Adrenal gland (tissue), 12 donors: ENCODE results near the gene UBASH3B. TPM values are rescaled to one million over a fixed set of nuclear protein-coding genes. Genes with fewer than 3 reads are reported as not detected.

Experiments
- DNase-seq, 7 donors: peaks; one replicate each; pipeline ENCODE4 v3.0.0-alpha.2; 2019 to 2020
- H3K27ac ChIP-seq, 5 donors: fragments of 200-600 bp; sonication (generic) in 4 of 5; 1 replicate in 3 of 5; 2 replicates in 2 of 5; pipeline versions ENCODE4 v1.5.1 to v1.8.0; 2016 to 2020; ENCODE audit warnings: mild to moderate bottlenecking in 1 of 5
- H3K27me3 ChIP-seq: fragments of 200-600 bp; 2 replicates; pipeline ENCODE4 v1.8.0; 2021
- H3K36me3 ChIP-seq, 2 donors: fragments of 200-600 bp; replicated peaks in 1 of 2; 1 replicate in 1 of 2; 2 replicates in 1 of 2; pipeline versions ENCODE4 v1.5.1 to v1.8.0; 2018 to 2022
- H3K4me1 ChIP-seq, 2 donors: fragments of 200-600 bp; replicated peaks in 1 of 2; 1 replicate in 1 of 2; 2 replicates in 1 of 2; pipeline versions ENCODE4 v1.5.1 to v1.8.0; 2018 to 2021
- H3K4me3 ChIP-seq, 4 donors: fragments of 200-600 bp; sonication (generic) in 3 of 4; one replicate each; pipeline ENCODE4 v1.5.1; 2016 to 2018
- H3K9me3 ChIP-seq, 3 donors: fragments of 200-600 bp; sonication (generic) in 1 of 3; replicated peaks in 1 of 3; 1 replicate in 2 of 3; 2 replicates in 1 of 3; pipeline versions ENCODE4 v1.5.1 to v1.8.0; 2016 to 2021
- CTCF ChIP-seq, 6 experiments: fragments of 450-650 bp in 4 of 6; fragments of 200-600 bp in 2 of 6; sonication (generic) in 1 of 6; IDR thresholded peaks; 1 replicate in 5 of 6; 2 replicates in 1 of 6; pipeline versions ENCODE4 v1.5.1 to v1.8.0; 2016 to 2021; ENCODE audit warnings: antibody characterized with exemption in 6 of 6, mild to moderate bottlenecking in 2 of 6, moderate library complexity in 1 of 6
- POLR2A ChIP-seq, 2 donors: fragments of 450-650 bp; IDR thresholded peaks; one replicate each; pipeline ENCODE4 v1.6.1; 2017; ENCODE audit warnings: antibody characterized with exemption in 2 of 2, mild to moderate bottlenecking in 2 of 2, moderate library complexity in 1 of 2
- WGBS, 4 donors: extraction: QIAGEN DNeasy Blood & Tissue Kit in 2 of 4; methylation state at CpG; one replicate each; pipeline versions ENCODE4 v1.1.5 to v1.1.7; 2013 to 2017; 5-methylcytosine and 5-hydroxymethylcytosine counted together
- intact Hi-C, 2 donors: fragments of 100-400 bp; cut with DNase I; formaldehyde crosslinking; loops; one replicate each; pipeline versions ENCODE4 v1.14.1 to v1.15.0; 2022 to 2023
- polyA plus RNA-seq, 3 donors: library from polyadenylated mRNA; stranded (reverse); fragments of 200-250 nt in 2 of 3; fragments of 350-450 nt in 1 of 3; fragmentation: Illumina TruSeq in 1 of 3; extraction: RNeasy Lipid Tissue Mini Kit (QIAGEN cat#74804) in 1 of 3; gene quantifications; one replicate each; pipeline ENCODE4 v1.2.3, GENCODE V29; 2013 to 2014
- total RNA-seq, 9 donors: library from RNA; depleted of rRNA in 4 of 9; stranded (reverse); fragments of >200 nt in 4 of 9; fragments of 120-200 nt in 1 of 9; fragmentation: NEBNext Ultra II Directional in 1 of 9; extraction: Animal tissue kit (Norgen Biotek cat#: 25700) in 1 of 9; gene quantifications; one replicate each; pipeline versions ENCODE4 v1.1.0 to v1.2.4, GENCODE V29; 2013 to 2023
- donor health status: healthy with polysubstance abuse.
- donor health status: Bipolar disorder and iron deficiency.
- donor health status: DM: yes; HTN: yes; CAD: no.
- donor health status: DM: no; HTN: no; CAD: no.
- donor health status: DM: no; HTN: no; CAD: no.
- donor health status: DM: yes; HTN: yes; CAD: no.

UBASH3B gene
- total and polyA plus RNA-seq, 12 donors: 0.57 to 21.5 (median 5.6) TPM

GRCh38 chr11:122746050-122746478 is 90.5 kb downstream of the UBASH3B start:
- peak in 2 of 7 donors; percentile 25 to 53 for DNase-seq
- Histone ChIP-seq H3K4me3 (no peak overlapping the region), H3K36me3 (no peaks in the 10 kb centered on the region), H3K27me3 (no peaks in the 10 kb centered on the region), H3K4me1 (peaks cover 4 to 23% of the 10 kb centered on the region in 2 donors), H3K27ac (peak overlapping the region in 1 of 5 donors; percentile 35), H3K9me3 (no peaks in the 10 kb centered on the region)
- no peak for TF ChIP-seq CTCF (IDR thresholded peaks at IDR 0.05)
- no peak for TF ChIP-seq POLR2A (IDR thresholded peaks at IDR 0.05)
- intact Hi-C loops: no loop called here
- 72 to 81% (median 74%) methylated on average over 13 of the region's 13 CpGs for WGBS, 4 donors

GRCh38 chr11:122746611-122747244 is 91.2 kb downstream of the UBASH3B start:
- no peaks in the 10 kb centered on the region for H3K36me3 ChIP-seq
- WGBS, 4 donors: 61 to 71% (median 65%) methylated on average over 8 of the region's 8 CpGs
- H3K27ac ChIP-seq: peak overlapping the region in 2 of 5 donors; percentile 15 to 35
- intact Hi-C loops: no loop called here
- DNase-seq: no peak
- no peaks in the 10 kb centered on the region for H3K27me3 ChIP-seq
- H3K9me3 ChIP-seq: no peaks in the 10 kb centered on the region
- no peak overlapping the region for H3K4me3 ChIP-seq
- peaks cover 4 to 18% of the 10 kb centered on the region in 2 donors for H3K4me1 ChIP-seq
- TF ChIP-seq POLR2A (IDR thresholded peaks at IDR 0.05): no peak
- TF ChIP-seq CTCF (IDR thresholded peaks at IDR 0.05): no peak

GRCh38 chr11:122747351-122747781 is 91.8 kb downstream of the UBASH3B start:
- Histone ChIP-seq H3K9me3 (no peaks in the 10 kb centered on the region), H3K36me3 (no peaks in the 10 kb centered on the region), H3K27ac (no peak overlapping the region), H3K4me3 (no peak overlapping the region), H3K4me1 (peaks cover 4 to 18% of the 10 kb centered on the region in 2 donors), H3K27me3 (no peaks in the 10 kb centered on the region)
- WGBS, 4 donors: 49 to 64% (median 56%) methylated on average over 5 of the region's 5 CpGs
- intact Hi-C loops: no loop called here
- TF ChIP-seq POLR2A (IDR thresholded peaks at IDR 0.05) (no peak), CTCF (IDR thresholded peaks at IDR 0.05) (no peak)
- DNase-seq: no peak

- intact Hi-C loops: no loop called here
- no peaks in the 10 kb centered on the region for H3K27me3 ChIP-seq
- DNase-seq: peak in 6 of 7 donors; percentile 26 to 77 (median 54)
- peak overlapping the region in 2 of 5 donors; percentile 34 to 71 for H3K27ac ChIP-seq
- H3K4me1 ChIP-seq: peaks cover 0 to 6% of the 10 kb centered on the region in 2 donors
- no peak for TF ChIP-seq POLR2A (IDR thresholded peaks at IDR 0.05)
- TF ChIP-seq CTCF (IDR thresholded peaks at IDR 0.05): no peak
- 53 to 63% (median 56%) methylated on average over 5 of the region's 5 CpGs for WGBS, 4 donors
- H3K4me3 ChIP-seq: no peak overlapping the region
- H3K36me3 ChIP-seq: no peaks in the 10 kb centered on the region
- H3K9me3 ChIP-seq: no peaks in the 10 kb centered on the region
These were observed 93.6 kb downstream of the UBASH3B start for GRCh38 chr11:122749005-122749687.
